Choroid plexus epithelial cell (primary cell): ENCODE results near the gene ARHGEF6.

ENCODE experiments used
- DNase-seq: peaks from one replicate; pipeline ENCODE4 v3.0.0-alpha.2; 2010; ENCODE audit warnings: low read depth
- H3K4me3 ChIP-seq: 2 replicates; pipeline ENCODE4 v1.5.1; 2011; ENCODE audit warnings: low read depth, mild to moderate bottlenecking, control low read depth, low read length, moderate library complexity
- CTCF ChIP-seq: conservative IDR thresholded peaks from 2 replicates; pipeline ENCODE4 v1.5.1; 2011; ENCODE audit warnings: low read depth, mild to moderate bottlenecking, control low read depth, inconsistent platforms, low read length, moderate library complexity

The ARHGEF6 gene

GRCh38 chrX:136747003-136747986 lies 33.4 kb downstream of the ARHGEF6 start:
- no peak overlapping the region for H3K4me3 ChIP-seq
- DNase-seq: no peak

GRCh38 chrX:136745215-136746173 lies 35.2 kb downstream of the ARHGEF6 start:
- H3K4me3 ChIP-seq: no peak overlapping the region
- DNase-seq: no peak
- no peak for TF ChIP-seq CTCF

More at GRCh38 chrX:136747003-136747986, 33.4 kb downstream of the ARHGEF6 start:
- TF ChIP-seq CTCF: no peak

GRCh38 chrX:136742721-136743379 lies 37.9 kb downstream of the ARHGEF6 start:
- no peak for DNase-seq
- no peak overlapping the region for H3K4me3 ChIP-seq
- no peak for TF ChIP-seq CTCF

- DNase-seq: no peak
- H3K4me3 ChIP-seq: no peak overlapping the region
- no peak for TF ChIP-seq CTCF
These were observed 42.5 kb downstream of the ARHGEF6 start for GRCh38 chrX:136738049-136738729.

- DNase-seq: no peak
- no peak overlapping the region for H3K4me3 ChIP-seq
- TF ChIP-seq CTCF: no peak
These were observed 44.0 kb downstream of the ARHGEF6 start for GRCh38 chrX:136736690-136737089.

- no peak for TF ChIP-seq CTCF
- DNase-seq: no peak
- no peak overlapping the region for H3K4me3 ChIP-seq
These were observed 45.1 kb downstream of the ARHGEF6 start for GRCh38 chrX:136735601-136736000.
